GM18526 (cell line): ENCODE results near the gene CDC42EP2.

ENCODE experiments used
- POLR2A ChIP-seq: IDR thresholded peaks from 3 replicates; pipeline ENCODE4 v1.6.1; 2011; ENCODE audit not compliant: insufficient read length; ENCODE audit errors: extremely low read depth

CDC42EP2 gene

DNA sequence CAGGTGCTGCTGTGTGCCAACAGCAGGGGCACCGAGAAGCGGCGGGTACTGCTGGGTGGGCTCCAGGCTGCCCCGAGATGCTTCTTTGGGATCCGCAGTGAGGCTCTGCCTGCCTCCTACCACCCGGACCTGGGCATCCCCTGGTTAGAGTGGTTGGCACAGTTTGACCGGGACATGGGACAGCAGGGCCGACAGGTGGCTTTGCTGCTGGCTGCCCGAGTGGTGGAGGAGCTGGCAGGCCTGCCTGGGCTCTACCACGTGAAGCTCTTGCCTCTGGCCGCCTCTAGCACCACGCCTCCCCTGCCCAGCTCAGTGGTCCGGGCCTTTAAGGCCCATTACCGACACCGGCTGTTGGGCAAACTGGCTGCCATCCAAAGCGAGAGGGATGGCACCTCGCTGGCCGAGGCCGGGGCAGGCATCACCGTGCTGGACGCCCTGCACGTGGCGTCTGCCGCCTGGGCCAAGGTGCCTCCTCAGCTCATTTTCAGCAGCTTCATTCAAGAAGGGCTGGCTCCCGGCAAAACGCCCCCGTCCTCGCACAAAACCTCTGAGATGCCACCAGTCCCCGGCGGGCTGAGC, 41.8 kb downstream of the CDC42EP2 start:
- no peak for TF ChIP-seq POLR2A

DNA sequence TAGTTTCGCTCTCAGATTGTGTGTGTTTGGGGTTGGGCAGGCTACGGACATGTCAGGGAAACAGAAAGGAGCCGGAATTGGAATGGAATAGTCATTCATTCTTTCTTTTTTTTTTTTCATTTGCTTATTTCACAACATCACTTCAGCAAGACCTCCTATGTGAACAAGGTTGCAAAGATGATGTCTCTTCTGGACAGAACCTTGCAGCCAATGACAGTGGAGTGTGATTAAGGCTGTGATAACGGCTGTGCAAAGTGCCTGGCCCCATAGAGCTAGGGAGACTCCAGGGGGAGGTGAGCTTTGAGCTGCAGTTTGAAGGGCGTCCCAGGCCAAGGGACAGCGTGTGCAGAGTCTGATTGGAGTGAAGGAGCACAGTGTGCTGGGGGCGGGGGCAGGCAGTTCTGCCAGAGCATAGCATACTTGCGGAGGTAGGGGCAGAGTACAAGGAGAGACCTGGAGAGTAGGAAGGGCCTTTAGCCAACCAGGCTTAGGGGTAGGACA, 43.2 kb downstream of the CDC42EP2 start:
- no peak for TF ChIP-seq POLR2A

DNA sequence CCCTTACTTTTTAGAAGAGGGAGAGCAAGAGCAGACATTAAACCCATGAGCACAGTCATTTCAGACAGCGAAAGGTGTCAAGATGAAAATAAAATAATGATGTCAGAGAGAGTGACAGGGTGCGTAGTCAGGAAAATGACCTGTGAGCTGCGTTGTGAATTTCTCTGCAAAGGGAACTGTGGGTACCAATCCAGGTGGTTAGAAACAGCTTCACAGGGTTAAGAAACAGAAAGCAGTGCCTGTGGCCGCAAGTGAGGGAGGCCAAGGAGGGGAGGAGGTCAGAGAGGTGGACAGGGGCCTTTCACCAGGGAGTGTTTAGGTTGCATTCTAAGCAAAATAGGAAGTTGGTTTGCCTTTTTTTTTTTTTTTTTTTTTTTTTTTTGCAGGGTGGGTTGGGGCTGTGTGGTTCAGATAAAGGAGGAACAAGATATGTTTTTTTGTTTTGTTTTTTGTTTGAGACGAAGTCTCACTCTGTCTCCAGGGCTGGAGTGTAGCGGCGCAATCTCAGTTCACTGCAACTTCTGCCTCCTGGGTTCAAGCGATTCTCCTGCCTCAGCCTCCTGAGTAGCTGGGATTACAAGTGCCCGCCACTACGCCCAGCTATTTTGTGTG, 47.8 kb downstream of the CDC42EP2 start:
- no peak for TF ChIP-seq POLR2A

DNA sequence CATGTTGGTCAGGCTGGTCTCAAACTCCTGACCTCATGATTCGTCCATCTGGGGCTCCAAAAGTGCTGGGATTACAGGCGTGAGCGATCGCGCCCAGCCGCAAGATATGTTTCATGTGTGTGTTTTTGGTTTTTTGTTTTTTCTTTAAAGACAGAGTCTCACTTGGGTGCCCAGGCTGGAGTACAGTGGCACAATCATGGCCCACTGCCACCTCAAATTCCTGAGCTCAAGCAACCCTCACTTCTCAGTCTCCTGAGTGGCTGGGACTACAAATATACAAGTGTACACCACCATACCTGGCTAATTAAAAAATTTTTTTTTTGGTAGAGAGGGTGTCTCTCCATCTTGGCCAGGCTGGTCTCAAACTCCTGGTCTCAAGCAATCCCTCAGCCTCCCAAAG, 48.3 kb downstream of the CDC42EP2 start:
- no peak for TF ChIP-seq POLR2A

DNA sequence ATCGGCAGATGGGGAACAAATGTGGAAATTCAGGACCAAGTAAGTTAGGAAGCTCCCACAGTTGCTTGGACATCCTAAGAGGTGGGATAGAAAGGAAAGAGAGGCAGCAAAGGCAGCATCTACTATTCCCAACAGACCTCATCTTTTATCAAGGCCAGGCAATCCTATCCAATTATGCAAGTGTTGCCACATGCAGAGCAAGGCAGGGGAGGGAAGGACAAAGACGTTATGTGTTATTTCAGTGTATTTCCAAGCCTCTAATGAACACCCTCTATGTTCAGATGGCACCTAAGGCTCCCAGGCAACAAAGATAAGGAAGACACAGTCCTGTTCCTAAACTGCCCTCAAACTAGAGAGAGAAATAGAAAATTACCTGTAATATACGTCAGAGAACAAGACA, 49.1 kb downstream of the CDC42EP2 start:
- TF ChIP-seq POLR2A, result no peak

DNA sequence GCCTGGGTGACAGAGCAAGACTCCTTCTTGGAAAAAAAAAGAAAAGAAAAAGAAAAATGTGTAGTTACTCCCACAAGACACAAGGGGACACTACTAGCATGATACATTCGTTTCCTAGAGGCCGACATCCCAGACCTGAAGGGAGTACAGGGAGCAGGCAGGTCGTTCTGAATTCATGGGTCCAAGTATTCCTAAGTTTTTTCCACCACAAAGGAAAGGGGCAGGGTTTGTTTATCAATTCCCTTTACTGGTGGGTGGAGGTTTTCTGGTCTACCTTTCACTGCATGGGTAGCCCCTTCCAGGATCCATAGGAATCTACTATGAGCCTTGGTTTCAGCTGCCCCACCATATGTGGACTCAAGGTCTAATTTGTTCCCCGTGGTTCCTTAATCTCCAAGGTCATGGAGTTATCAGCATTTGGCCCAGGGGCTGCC, 51.7 kb downstream of the CDC42EP2 start:
- no peak for TF ChIP-seq POLR2A

DNA sequence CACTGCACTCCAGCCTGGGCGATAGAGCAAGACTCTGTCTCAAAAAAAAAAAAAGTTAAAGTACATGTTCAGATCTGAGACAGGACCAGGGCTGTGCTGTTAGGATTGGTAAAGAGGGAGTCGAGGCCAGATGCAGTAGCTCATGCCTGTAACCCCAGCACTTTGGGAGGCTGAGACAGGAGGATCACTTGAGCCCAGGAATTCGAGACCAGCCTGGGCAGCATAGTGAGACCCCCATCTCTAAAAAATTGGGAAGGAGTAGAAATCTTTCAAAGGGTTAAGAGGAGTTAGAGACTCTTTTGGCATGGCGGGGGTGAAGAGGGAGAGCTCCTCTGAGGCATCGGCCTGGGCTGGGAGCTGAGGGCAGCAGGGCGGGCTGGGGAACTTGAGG, 56.0 kb downstream of the CDC42EP2 start:
- no peak for TF ChIP-seq POLR2A
